GM21381 (cell line): ENCODE results near the gene SHMT2.

Source experiments
- ATAC-seq: cut with Tn5 transposase; IDR thresholded peaks from one replicate; pipeline ENCODE4 v1.9.1; 2021; ENCODE audit warnings: mild to moderate bottlenecking, moderate library complexity; ENCODE audit not compliant: unreplicated experiment

The SHMT2 gene

GRCh38 chr12:57238854-57239554 is 9.5 kb downstream of the SHMT2 start:
- peak; percentile 60 for ATAC-seq

GRCh38 chr12:57239587-57240065 is 10.1 kb downstream of the SHMT2 start:
- ATAC-seq: no peak

- ATAC-seq: no peak
Observed at GRCh38 chr12:57240066-57240921, 10.8 kb downstream of the SHMT2 start.

- ATAC-seq: no peak
Observed at GRCh38 chr12:57240926-57241401, 11.5 kb downstream of the SHMT2 start.

- no peak for ATAC-seq
Observed at GRCh38 chr12:57241402-57242310, 12.1 kb downstream of the SHMT2 start.

- ATAC-seq: no peak
Observed at GRCh38 chr12:57242329-57242690, 12.8 kb downstream of the SHMT2 start.

- ATAC-seq: peak; percentile 26
Observed at GRCh38 chr12:57242691-57243454, 13.4 kb downstream of the SHMT2 start.

GRCh38 chr12:57243521-57244311 is 14.2 kb downstream of the SHMT2 start:
- ATAC-seq: no peak

- ATAC-seq: no peak
Observed at GRCh38 chr12:57244312-57244696, 14.8 kb downstream of the SHMT2 start.

GRCh38 chr12:57247041-57247440 is 17.5 kb downstream of the SHMT2 start:
- ATAC-seq: no peak

- ATAC-seq: no peak
Observed at GRCh38 chr12:57248934-57249742, 19.6 kb downstream of the SHMT2 start.

GRCh38 chr12:57250541-57250940 is 21.0 kb downstream of the SHMT2 start:
- no peak for ATAC-seq

GRCh38 chr12:57250956-57251355 is 21.4 kb downstream of the SHMT2 start, which contains the start of gene STAC3:
TSS of gene STAC3 (minus strand) at chr12:57251187. CDS start at chr12:57249636, 1,551 bp downstream.
- ATAC-seq: no peak

GRCh38 chr12:57254506-57255280 is 25.2 kb downstream of the SHMT2 start:
- ATAC-seq: no peak

GRCh38 chr12:57255916-57256315 is 26.4 kb downstream of the SHMT2 start:
- no peak for ATAC-seq

- no peak for ATAC-seq
Observed at GRCh38 chr12:57258977-57259970, 29.8 kb downstream of the SHMT2 start.
